GM18498 (cell line): ENCODE data around the gene SYT2.

Experiments
- ATAC-seq: cut with Tn5 transposase; IDR thresholded peaks from one replicate; pipeline ENCODE4 v1.9.1; 2021; ENCODE audit warnings: mild to moderate bottlenecking, moderate library complexity; ENCODE audit not compliant: unreplicated experiment

Gene SYT2

GRCh38 chr1:202680586-202681352 is 29.5 kb downstream of the SYT2 start:
- ATAC-seq: no peak

- no peak for ATAC-seq
Measured at GRCh38 chr1:202679406-202680177, 30.7 kb downstream of the SYT2 start.

DNA sequence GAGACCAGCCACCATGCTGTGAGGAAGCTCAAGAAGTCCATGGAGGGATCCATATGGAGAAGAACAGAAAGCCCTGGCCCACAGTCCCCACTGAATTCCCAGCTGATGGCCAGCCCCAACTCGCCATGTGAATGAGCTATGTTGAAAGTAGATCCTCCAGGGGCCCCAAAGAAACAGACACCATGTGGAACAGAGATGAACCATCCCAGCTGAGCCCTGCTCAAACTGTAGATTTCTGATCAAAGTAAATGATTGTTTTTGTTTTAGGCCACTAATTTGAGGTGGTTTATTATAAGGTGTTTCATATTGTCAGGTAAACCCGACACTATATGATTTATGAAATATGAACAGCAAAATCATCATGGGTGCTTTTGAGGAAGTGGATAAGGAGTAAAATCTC is 32.8 kb downstream of the SYT2 start:
- no peak for ATAC-seq

GRCh38 chr1:202673531-202673930 is 36.7 kb downstream of the SYT2 start:
- ATAC-seq: no peak

- ATAC-seq: no peak
Measured at GRCh38 chr1:202671399-202671798, 38.9 kb downstream of the SYT2 start.

DNA sequence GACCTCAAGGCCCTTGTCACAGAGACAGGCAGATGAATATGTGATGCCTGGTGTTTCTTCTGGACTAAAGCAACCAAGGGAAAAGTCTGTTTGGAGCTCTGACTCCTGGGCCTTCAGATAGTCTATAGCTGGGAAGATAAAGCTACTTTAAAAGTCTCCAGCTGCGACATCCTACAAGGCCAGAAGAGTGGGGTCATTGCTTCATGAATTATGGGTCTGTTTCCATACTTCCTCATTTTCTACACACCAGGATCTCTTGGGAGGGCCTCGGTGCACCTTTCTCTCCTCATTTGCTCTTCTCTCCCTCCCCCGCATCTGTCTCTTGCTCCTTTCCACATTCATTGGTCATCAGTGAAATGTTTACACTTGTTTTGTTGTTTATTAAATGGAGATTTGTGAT is 44.8 kb downstream of the SYT2 start:
- no peak for ATAC-seq

DNA sequence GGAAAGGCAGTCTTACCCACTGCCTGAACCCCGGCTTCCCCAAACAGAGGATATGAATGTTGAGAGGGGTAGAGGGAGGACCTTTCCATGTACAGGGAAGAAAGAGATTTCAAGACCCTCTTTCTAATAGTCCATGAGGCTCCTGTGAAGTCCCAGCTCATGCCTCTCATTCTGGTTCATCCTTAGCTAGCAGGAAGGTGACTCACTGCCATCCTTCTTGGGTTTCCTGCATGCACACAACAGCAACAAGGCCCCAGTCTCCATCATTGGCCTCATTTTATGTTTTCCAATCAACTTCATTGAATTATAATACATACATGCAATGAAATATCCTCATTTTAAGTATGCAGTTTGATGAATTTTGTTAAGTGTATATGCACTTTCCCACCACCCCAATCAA is 46.2 kb downstream of the SYT2 start:
- ATAC-seq: no peak

- no peak for ATAC-seq
Measured at GRCh38 chr1:202663131-202663530, 47.1 kb downstream of the SYT2 start.

- ATAC-seq: no peak
Measured at GRCh38 chr1:202662081-202662480, 48.2 kb downstream of the SYT2 start.

GRCh38 chr1:202661136-202661845 is 49.0 kb downstream of the SYT2 start:
- no peak for ATAC-seq

DNA sequence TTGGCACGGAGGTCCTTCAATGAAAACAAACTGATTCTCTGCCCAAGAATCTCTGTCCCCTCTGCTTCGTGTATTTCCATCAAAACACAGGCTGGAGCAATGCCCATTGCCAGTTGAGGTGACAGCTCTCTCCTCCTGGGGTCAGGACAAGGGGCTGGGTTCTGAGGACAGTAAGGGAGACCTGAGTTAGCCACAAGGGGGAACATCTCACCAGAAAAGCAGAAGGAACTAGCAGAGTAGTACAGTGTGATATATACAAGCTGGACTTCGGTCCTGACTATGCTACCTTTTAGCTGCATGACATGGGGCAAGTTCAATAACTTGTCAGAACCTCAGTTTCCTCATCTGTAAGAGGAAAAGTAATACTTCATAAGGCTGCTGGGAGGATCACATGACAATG is 50.3 kb downstream of the SYT2 start:
- ATAC-seq: no peak

DNA sequence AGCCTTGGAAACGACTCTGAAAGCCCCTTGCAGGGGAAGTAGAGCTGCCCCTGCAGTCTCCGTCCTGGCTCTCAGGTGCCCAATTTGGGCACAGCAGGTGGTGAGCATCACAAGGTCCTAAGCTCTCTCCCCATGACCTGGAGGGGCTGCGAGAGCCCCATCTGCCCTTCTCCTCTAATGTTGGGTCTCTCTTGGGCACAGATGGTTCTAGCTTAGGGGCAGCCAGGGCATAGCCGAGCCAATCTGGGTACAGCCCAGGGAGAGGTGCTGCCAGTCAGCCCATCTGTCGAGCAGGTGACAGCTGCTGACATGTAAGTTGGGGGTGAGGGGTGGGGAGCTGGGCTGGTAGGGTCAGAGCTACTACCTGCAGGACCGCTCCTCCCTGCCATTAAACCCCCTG is 50.7 kb downstream of the SYT2 start:
- ATAC-seq: no peak

- no peak for ATAC-seq
Measured at GRCh38 chr1:202658769-202659168, 51.5 kb downstream of the SYT2 start.

GRCh38 chr1:202658251-202658759 is 51.9 kb downstream of the SYT2 start:
- ATAC-seq: no peak

DNA sequence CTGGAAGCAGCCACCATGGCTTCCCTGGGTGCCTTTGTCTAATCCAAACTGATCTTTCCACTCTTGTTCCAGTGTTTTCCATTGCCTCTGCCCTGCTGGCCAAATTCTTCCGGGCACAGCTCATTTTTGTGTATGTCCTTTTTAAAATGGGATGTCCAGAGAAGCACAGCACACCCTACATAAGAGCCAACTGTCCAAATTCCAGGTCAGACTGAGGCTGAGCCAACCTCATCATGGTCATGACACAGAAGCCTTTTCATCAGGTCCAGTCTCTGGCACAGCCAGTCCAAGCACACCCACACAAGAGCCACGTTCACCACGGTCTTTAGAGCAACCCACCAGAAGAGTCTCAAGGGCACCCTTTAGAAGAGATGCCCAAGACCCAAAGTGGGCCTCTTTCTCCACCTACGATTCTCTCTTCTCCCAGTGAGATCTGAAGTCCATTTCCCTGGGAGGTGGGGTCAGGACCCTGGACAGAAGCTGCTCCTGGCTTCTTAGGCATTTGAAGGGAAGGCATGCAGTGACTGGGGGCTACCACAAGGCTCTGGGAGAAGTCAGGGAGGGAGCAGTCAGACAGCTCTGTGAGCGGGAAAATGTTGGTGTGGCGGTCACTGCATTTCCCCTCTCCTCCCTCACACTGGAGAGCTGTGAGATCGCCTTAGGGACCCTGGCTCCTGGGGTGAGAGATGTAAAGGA is 53.2 kb downstream of the SYT2 start:
- no peak for ATAC-seq

GRCh38 chr1:202656057-202656456 is 54.2 kb downstream of the SYT2 start:
- no peak for ATAC-seq

DNA sequence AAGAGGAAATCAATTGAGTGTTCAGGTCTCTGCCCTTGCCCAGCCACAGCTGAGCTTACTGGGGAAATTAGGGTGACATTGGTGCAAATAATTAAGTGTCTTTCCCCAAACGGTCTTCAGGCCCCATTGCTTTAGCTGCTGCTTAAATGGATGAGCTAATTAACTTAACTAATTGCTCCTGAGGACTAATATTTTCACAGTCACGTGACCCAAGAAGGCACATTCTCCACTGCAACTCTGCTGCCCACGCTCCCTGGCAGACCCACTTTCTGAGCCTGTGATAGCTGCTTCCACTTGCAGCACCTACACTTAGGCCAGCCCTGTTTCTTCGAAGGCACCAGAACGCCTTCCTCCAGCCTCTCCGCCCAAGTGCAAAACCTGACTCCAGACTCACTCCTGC is 56.2 kb downstream of the SYT2 start:
- ATAC-seq: no peak

- ATAC-seq: no peak
Measured at GRCh38 chr1:202649553-202650392, 60.5 kb downstream of the SYT2 start.

- no peak for ATAC-seq
Measured at GRCh38 chr1:202648605-202649226, 61.5 kb downstream of the SYT2 start.

DNA sequence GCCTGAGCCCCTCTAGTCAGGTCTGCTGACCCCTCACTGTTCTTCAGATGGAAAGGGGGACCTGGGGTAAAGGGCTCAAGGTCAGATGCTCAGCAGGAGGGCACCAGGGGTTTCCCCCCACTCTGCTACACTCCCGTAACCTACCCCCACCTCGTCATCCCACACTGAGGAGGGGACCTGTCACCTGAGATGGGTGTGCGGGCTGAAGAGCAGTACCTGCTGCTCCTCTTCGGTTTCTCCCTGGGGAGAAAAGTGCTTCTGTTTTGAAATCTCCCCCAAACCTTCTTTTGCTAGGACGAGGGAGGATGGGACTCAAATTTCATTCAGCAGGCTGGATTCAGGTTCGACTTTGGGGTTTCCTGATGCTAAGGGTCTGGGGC is 65.2 kb downstream of the SYT2 start:
- no peak for ATAC-seq
